Epithelial cell of esophagus (primary cell): ENCODE measurements around the gene ABHD17B.

ENCODE experiments used
- DNase-seq: peaks from one replicate; pipeline ENCODE4 v3.0.0; 2010; ENCODE audit warnings: low read depth
- H3K4me3 ChIP-seq: 2 replicates; pipeline ENCODE4 v1.5.1; 2011; ENCODE audit warnings: mild to moderate bottlenecking, low read length, control low read depth
- TF ChIP-seq, protein P1 (sequence below): IDR thresholded peaks from 2 replicates; pipeline ENCODE4 v1.5.1; 2011; ENCODE audit warnings: low read depth, mild to moderate bottlenecking, low read length, control low read depth, inconsistent platforms; ENCODE audit not compliant: insufficient read depth; ENCODE audit errors: missing control alignments

The ABHD17B gene

DNA sequence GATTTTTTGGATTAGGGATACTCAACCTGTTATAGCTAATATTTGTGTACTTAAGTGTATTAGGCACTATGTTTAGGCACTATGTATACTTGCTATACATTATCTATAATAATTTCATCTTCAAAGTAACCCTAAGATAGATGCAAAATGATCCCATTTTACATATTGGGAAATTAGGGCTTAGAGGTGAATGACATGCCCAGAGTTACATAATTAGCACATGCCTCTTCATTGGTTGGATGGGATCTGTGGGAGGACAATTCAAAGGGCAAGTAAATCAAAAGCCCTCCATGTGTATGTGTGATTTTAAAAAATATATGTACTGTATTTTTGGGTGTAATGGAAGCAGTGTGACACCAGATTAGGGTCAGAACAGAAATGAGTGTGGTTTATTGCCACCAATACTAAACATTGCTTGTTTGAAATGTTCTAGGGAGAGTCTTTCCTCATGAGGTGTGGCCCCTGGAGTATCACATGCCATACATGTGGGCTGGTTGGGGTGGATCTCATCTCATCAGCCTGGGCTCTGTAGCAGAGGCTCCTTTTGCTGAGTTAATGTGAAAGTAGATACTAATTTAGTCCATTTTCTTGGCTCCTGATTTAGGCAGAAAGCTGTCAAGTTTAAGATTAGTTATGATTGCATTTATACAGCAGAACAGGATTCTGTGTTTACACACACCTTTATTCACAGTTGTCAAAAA, 6.0 kb upstream of the ABHD17B start:
- peak; percentile 40 for DNase-seq
- TF ChIP-seq, protein P1, sequence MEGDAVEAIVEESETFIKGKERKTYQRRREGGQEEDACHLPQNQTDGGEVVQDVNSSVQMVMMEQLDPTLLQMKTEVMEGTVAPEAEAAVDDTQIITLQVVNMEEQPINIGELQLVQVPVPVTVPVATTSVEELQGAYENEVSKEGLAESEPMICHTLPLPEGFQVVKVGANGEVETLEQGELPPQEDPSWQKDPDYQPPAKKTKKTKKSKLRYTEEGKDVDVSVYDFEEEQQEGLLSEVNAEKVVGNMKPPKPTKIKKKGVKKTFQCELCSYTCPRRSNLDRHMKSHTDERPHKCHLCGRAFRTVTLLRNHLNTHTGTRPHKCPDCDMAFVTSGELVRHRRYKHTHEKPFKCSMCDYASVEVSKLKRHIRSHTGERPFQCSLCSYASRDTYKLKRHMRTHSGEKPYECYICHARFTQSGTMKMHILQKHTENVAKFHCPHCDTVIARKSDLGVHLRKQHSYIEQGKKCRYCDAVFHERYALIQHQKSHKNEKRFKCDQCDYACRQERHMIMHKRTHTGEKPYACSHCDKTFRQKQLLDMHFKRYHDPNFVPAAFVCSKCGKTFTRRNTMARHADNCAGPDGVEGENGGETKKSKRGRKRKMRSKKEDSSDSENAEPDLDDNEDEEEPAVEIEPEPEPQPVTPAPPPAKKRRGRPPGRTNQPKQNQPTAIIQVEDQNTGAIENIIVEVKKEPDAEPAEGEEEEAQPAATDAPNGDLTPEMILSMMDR: no peak
- no peak overlapping the region for H3K4me3 ChIP-seq

DNA sequence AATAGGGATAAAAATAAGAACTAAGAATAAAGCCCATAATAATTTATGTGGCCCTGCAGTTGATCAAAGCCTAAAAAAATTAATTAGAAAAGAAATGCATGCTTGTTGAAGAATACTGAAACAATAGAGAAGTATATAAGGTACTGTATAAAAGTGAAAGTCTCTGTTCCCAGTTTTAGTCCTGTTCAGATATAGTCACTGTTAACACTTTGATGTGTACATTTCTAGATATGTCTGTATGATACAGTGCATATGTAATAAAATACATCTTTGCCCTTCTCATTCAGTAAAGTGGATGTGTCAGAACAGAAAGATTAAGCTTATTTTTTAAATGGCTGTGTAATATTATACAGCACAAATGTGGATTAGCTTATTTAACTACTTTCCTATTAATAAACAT, 4.5 kb upstream of the ABHD17B start:
- H3K4me3 ChIP-seq: no peak overlapping the region
- no peak for DNase-seq
- TF ChIP-seq, protein P1: no peak

DNA sequence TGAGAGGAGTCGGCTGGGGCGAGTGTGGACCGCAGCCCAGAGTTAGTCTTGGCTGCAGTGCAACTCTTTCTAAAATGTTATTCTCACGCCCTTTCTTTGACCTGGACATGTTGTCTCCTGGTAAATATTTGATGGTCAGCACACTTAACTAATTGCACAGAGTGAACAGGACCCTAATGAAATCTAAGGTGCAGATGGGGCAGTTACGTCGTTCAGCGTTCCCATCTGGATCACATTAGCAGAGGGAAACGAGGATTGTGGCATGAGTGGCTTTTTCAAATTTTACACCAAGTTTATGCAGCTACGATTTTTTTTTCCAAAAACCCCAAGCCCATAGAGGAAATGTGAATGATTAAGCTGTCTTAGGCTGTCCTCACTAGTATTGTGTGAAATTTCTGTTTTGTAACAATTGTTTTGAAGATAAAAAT, 929 bp upstream of the ABHD17B start:
- TF ChIP-seq, protein P1: no peak
- peak overlapping the region; percentile 95 for H3K4me3 ChIP-seq
- no peak for DNase-seq

DNA sequence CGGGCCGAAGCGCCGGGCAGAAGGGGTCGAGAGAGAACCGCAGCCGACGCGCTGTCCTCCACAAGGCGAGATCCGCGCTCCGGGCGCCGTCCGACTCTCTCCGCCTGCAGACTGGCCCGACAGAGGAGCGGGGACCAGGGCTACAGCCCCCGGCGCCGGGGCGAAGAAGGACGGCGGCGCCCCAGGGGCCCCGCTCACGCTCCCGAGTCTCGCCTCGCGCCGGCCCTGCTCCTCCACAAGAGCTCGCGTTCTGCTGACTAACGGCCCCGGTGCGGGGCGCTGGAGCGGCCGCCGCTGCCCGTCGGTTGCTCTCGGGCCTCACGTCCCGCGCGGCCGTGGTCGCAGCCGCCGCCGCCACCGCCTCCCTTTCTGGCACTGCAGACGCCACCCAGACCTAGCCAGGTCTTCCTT, 338 bp downstream of the ABHD17B start:
- no peak for DNase-seq
- peak overlapping the region; percentile 95 for H3K4me3 ChIP-seq
- TF ChIP-seq, protein P1: no peak

DNA sequence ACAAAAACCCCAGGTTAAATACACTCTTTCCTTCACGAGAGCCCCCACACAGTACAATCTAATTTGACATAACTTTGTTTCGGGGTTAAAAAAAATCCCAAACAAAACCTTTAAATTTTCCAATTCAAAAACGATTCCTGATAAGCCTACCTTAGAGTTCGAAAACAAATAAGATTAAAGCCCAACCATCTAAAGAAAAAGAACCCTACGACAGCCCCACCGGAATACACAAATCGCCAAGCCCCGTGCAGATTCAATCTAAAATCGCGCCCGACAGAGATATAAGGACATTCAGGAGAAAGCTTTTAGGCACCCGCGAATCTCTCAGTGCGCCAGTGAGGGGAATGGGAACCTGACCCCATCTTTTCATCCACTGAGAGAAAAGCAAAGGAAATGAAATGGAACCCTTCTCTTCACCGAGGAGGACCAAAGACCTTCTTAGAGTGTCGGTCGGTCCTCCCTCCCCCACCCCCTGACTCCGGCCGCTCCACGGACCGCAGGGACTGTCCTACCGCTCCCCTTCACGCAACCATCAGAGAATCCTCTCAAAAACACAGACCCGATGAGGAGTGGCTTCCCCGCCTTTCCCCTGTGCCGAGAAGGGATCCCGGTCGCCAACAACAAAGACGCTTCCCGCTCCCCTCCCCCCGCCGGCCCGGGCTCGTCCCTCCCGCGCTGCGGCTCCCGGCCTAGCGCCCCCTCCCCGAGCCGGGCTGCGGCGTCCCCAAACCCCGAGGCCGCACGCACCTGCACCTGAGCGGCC, 925 bp downstream of the ABHD17B start:
- H3K4me3 ChIP-seq: peak overlapping the region; percentile 95
- peak; percentile 28 for DNase-seq
- TF ChIP-seq, protein P1: no peak

DNA sequence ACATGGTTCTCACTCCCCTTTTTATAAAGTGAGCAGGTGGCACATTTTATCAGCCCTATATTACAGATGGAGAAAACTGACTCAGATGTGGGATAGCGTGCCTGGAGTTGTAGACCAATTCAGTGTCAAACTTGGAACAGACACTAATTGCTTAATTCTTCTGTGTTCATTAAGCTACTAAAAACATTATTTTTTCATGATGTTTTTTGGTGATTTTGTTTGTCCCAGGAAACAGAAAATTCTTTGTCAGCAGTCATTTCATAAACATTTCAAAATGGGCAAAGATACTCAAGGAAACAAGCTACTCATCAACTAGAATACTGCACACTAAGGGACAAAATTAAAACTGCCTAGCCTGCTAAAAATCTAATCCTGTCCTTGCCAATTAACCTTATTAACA, 2.2 kb downstream of the ABHD17B start:
- DNase-seq: peak; percentile 24
- TF ChIP-seq, protein P1: no peak
- H3K4me3 ChIP-seq: peak overlapping the region; percentile 95
